ENCODE data around the gene HIP1R. TPM values are rescaled to one million over a fixed set of nuclear protein-coding genes. Genes with fewer than 3 reads are reported as not detected.

Gene HIP1R
- total and polyA plus RNA-seq, 2 of the 13 experiments (the other 11 are each of a cell fraction or from before 2014, with no cell fraction given): 18.4 to 25.5 TPM

DNA sequence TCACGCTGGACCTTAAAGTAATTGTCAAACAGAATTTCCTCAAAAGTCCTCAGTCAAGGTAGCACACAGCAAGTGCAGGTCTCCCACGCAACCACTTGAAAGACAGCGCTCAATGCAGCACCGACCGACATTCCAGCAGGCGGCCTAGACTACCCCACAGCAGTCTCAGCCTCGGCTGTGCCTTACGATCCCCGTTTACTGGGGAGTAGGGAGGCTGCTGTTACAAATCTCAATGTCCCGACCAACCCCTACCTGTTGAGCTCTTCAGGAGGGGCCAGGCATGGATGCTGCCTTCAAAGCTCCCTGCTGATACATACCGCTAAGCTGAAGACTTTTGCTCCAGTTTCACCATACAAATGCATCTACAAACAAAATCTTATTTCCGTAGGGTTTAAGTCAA is 38.8 kb downstream of the HIP1R start:
- no peak overlapping the region for H3K9ac ChIP-seq (ENCODE audit: insufficient read depth, low read depth, low read length)
- no peak overlapping the region for H2AFZ ChIP-seq (ENCODE audit: low read length)
- no peak overlapping the region for H3K4me3 ChIP-seq (replicated peaks in 1 of 3; ENCODE audit: insufficient read depth in 1 of 3, low read depth in 2 of 3, low read length in 3 of 3)
- intact Hi-C loops (cut with micrococcal nuclease; ENCODE audit: unreplicated experiment) (no loop called here), in situ Hi-C loops (cut with HindIII; ENCODE audit: extremely low pct_ligation_motif_present, low pct_unique_long_range_greater_than_20kb) (loop anchor here (25.0 kb wide), 1 partner anchor 363 kb away; the partner anchor contains the start of genes MPHOSPH9 and MTRFR)
- ChIA-PET CTCF (ENCODE audit: low intra/inter-chr PET ratio, low total read pairs) (no interaction called here), POLR2A (no interaction called here)
- no peak overlapping the region for H3K4me2 ChIP-seq (ENCODE audit: low read depth, low read length)
- no TSS peak for BruUV-seq (replicated peaks)
- TF ChIP-seq HNRNPH1 (optimal IDR thresholded peaks at IDR 0.05; ENCODE audit: low read depth, low read length): no peak
- TF ChIP-seq, protein P1, sequence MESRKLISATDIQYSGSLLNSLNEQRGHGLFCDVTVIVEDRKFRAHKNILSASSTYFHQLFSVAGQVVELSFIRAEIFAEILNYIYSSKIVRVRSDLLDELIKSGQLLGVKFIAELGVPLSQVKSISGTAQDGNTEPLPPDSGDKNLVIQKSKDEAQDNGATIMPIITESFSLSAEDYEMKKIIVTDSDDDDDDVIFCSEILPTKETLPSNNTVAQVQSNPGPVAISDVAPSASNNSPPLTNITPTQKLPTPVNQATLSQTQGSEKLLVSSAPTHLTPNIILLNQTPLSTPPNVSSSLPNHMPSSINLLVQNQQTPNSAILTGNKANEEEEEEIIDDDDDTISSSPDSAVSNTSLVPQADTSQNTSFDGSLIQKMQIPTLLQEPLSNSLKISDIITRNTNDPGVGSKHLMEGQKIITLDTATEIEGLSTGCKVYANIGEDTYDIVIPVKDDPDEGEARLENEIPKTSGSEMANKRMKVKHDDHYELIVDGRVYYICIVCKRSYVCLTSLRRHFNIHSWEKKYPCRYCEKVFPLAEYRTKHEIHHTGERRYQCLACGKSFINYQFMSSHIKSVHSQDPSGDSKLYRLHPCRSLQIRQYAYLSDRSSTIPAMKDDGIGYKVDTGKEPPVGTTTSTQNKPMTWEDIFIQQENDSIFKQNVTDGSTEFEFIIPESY (CRISPR knock-in tag; IDR thresholded peaks at IDR 0.05): peak; percentile 85
- FAIRE-seq (no peak), ATAC-seq (peak; percentile 76), DNase-seq (ENCODE audit: low spot score) (no peak)
- no peaks in the 10 kb centered on the region for H3K9me3 ChIP-seq (ENCODE audit: low read length)
- no peaks in the 10 kb centered on the region for H3K27me3 ChIP-seq (ENCODE audit: control insufficient read depth in 1 of 2, insufficient read depth in 2 of 2, low read length in 2 of 2)
- H3K79me2 ChIP-seq (ENCODE audit: insufficient read depth, low read length): peaks cover 33% of the 10 kb centered on the region
- H3K27ac ChIP-seq (ENCODE audit: extremely low read length, insufficient read depth, low read length): no peak overlapping the region
- no peaks in the 10 kb centered on the region for H4K20me1 ChIP-seq (ENCODE audit: insufficient read depth, low read length)
- 50% methylated on average over 7 of the region's 12 CpGs for WGBS (ENCODE audit: low lambda C conversion rate)
- H3K36me3 ChIP-seq (replicated peaks in 1 of 2; ENCODE audit: control insufficient read depth in 1 of 2, insufficient read depth in 2 of 2, low read length in 2 of 2): peaks cover 0 to 6% of the 10 kb centered on the region in 2 experiments; a peak in 1 of 5 replicates
- peaks cover 17% of the 10 kb centered on the region for H3K4me1 ChIP-seq (ENCODE audit: insufficient read depth, low read length)

DNA sequence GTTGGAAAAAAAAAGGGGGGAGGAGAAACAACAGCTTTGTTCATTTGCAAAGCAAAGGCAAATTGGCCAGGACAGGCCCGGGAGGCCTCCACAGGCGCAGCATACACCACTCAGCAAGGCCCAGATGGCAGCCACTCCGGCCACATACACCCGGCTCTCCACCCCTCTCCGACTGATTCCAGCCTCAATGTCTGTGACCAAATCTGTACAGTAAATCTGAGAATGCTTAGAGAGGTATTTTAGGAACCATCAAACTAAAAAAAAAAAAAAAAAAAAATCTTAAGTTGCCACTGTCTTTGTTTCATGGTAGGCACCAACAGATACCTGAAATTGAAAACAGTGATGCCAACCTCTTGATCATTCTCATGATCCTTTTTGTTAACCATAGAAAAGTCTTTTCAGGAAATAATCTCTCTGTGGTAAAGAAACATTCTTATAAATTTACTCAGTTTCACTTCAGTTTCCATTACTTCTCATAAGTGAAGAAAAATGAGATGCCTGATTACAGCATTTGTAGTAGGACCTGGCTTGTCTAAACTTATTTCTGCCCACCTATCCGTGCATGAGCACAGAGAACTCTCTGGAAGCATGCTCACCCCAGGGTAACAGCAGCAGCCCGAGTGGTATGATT is 40.4 kb downstream of the HIP1R start:
- in situ Hi-C loops (cut with HindIII; ENCODE audit: extremely low pct_ligation_motif_present, low pct_unique_long_range_greater_than_20kb): no loop called here
- CTCF ChIA-PET (ENCODE audit: low intra/inter-chr PET ratio, low total read pairs): no interaction called here
- POLR2A ChIA-PET: no interaction called here

More for the DNA sequence above, 40.4 kb downstream of the HIP1R start:
- whole genome bisulfite sequencing (ENCODE audit: low lambda C conversion rate): 65% methylated on average over 7 of the region's 7 CpGs
- Histone ChIP-seq H3K27ac (ENCODE audit: extremely low read length, insufficient read depth, low read length) (no peak overlapping the region), H4K20me1 (ENCODE audit: insufficient read depth, low read length) (no peaks in the 10 kb centered on the region), H3K36me3 (replicated peaks in 1 of 2; ENCODE audit: control insufficient read depth in 1 of 2, insufficient read depth in 2 of 2, low read length in 2 of 2) (peaks cover 0 to 6% of the 10 kb centered on the region in 2 experiments; a peak in 1 of 5 replicates), H3K4me1 (ENCODE audit: insufficient read depth, low read length) (peaks cover 28% of the 10 kb centered on the region), H3K9me3 (ENCODE audit: low read length) (no peaks in the 10 kb centered on the region), H3K79me2 (ENCODE audit: insufficient read depth, low read length) (peaks cover 40% of the 10 kb centered on the region), H3K27me3 (ENCODE audit: control insufficient read depth in 1 of 2, insufficient read depth in 2 of 2, low read length in 2 of 2) (no peaks in the 10 kb centered on the region), H2AFZ (ENCODE audit: low read length) (no peak overlapping the region), H3K9ac (ENCODE audit: insufficient read depth, low read depth, low read length) (no peak overlapping the region), H3K4me2 (ENCODE audit: low read depth, low read length) (no peak overlapping the region), H3K4me3 (replicated peaks in 1 of 3; ENCODE audit: insufficient read depth in 1 of 3, low read depth in 2 of 3, low read length in 3 of 3) (no peak overlapping the region)
- intact Hi-C loops (cut with micrococcal nuclease; ENCODE audit: unreplicated experiment): no loop called here
- FAIRE-seq (no peak), ATAC-seq (no peak), DNase-seq (ENCODE audit: low spot score) (no peak)
- TF ChIP-seq HMG20A (CRISPR knock-in tag; IDR thresholded peaks at IDR 0.05; ENCODE audit: borderline replicate concordance) (no peak), ZNF607 (CRISPR knock-in tag; IDR thresholded peaks at IDR 0.05; ENCODE audit: borderline replicate concordance) (no peak), ZNF446 (CRISPR knock-in tag; IDR thresholded peaks at IDR 0.05) (no peak)
- TF ChIP-seq, protein P2, sequence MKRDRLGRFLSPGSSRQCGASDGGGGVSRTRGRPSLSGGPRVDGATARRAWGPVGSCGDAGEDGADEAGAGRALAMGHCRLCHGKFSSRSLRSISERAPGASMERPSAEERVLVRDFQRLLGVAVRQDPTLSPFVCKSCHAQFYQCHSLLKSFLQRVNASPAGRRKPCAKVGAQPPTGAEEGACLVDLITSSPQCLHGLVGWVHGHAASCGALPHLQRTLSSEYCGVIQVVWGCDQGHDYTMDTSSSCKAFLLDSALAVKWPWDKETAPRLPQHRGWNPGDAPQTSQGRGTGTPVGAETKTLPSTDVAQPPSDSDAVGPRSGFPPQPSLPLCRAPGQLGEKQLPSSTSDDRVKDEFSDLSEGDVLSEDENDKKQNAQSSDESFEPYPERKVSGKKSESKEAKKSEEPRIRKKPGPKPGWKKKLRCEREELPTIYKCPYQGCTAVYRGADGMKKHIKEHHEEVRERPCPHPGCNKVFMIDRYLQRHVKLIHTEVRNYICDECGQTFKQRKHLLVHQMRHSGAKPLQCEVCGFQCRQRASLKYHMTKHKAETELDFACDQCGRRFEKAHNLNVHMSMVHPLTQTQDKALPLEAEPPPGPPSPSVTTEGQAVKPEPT (CRISPR knock-in tag; IDR thresholded peaks at IDR 0.05; ENCODE audit: low read depth): no peak
- TF ChIP-seq, protein P3, sequence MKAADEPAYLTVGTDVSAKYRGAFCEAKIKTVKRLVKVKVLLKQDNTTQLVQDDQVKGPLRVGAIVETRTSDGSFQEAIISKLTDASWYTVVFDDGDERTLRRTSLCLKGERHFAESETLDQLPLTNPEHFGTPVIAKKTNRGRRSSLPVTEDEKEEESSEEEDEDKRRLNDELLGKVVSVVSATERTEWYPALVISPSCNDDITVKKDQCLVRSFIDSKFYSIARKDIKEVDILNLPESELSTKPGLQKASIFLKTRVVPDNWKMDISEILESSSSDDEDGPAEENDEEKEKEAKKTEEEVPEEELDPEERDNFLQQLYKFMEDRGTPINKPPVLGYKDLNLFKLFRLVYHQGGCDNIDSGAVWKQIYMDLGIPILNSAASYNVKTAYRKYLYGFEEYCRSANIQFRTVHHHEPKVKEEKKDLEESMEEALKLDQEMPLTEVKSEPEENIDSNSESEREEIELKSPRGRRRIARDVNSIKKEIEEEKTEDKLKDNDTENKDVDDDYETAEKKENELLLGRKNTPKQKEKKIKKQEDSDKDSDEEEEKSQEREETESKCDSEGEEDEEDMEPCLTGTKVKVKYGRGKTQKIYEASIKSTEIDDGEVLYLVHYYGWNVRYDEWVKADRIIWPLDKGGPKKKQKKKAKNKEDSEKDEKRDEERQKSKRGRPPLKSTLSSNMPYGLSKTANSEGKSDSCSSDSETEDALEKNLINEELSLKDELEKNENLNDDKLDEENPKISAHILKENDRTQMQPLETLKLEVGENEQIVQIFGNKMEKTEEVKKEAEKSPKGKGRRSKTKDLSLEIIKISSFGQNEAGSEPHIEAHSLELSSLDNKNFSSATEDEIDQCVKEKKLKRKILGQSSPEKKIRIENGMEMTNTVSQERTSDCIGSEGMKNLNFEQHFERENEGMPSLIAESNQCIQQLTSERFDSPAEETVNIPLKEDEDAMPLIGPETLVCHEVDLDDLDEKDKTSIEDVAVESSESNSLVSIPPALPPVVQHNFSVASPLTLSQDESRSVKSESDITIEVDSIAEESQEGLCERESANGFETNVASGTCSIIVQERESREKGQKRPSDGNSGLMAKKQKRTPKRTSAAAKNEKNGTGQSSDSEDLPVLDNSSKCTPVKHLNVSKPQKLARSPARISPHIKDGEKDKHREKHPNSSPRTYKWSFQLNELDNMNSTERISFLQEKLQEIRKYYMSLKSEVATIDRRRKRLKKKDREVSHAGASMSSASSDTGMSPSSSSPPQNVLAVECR (CRISPR knock-in tag; IDR thresholded peaks at IDR 0.05; ENCODE audit: borderline replicate concordance): no peak
- no TSS peak for BruUV-seq (replicated peaks)

All from HepG2 (cell line).